GM18867 (cell line): Measurements from ENCODE around the gene MYPOP.

Experiments
- ATAC-seq: cut with Tn5 transposase; IDR thresholded peaks from one replicate; pipeline ENCODE4 v1.9.1; 2021; ENCODE audit warnings: mild to moderate bottlenecking, moderate library complexity; ENCODE audit not compliant: unreplicated experiment

MYPOP gene

DNA sequence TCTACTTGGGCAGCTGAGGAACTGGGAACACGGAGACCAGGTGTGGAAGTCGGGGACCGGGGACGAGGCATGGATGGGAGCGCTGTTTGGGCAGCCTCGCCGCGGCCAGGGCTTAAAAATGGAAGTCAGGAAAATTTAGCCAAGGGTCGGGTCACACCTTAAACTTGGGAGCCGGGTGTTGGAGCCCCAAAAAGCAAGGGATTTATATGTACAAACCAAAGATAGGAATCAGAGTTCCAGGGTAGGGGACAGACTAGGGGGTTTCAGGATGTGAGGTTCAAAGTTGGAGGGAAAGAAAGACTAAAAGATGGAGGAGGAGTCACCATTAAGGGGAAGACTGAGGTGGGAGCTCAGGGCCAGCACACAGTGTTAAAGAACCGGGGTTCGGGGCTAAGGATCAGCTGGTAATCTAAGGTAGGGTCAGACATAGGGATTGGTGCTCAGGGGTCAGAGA, 37.8 kb downstream of the MYPOP start:
- no peak for ATAC-seq

DNA sequence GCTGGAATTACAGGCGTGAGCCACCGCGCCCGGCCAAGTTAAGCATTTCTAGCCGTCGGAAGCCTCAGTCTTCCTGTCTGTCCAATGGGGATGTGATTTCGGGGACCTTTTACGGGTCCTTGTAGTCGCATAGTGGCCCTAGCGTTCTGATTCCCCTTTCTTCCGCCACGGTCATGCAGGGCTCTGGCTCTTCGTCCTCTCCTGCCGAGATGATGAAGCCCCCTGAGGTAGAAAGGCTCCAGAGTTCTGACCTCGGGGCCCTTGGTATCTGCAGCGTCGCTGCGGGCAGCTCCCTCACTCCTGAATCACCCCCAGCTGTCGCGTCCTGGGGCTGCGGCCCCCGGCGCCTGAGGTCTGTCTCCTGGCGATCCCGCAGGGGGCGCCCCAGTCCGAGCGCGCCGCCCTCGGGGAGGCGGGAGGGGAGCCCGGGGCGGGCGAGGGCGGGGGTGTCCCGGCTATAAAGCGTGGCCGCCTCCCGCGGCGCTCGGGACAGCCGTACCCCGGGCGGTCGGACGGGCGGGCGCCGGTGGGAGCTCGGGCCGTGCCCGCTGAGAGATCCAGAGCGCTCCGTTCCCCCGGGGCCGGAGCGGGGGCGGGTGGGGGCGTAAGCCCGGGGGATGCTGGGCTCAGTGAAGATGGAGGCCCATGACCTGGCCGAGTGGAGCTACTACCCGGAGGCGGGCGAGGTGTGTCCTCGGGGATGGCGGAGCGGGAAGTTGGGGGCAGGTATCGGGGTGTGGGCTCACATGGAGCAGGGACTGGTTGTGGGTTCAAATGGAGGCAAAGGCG, 38.4 kb downstream of the MYPOP start, which contains the start of gene FOXA3:
TSS of gene FOXA3 (plus strand) at position 487 of the 789 bp plus-strand sequence. CDS start at position 618, 131 bp downstream.
- no peak for ATAC-seq

DNA sequence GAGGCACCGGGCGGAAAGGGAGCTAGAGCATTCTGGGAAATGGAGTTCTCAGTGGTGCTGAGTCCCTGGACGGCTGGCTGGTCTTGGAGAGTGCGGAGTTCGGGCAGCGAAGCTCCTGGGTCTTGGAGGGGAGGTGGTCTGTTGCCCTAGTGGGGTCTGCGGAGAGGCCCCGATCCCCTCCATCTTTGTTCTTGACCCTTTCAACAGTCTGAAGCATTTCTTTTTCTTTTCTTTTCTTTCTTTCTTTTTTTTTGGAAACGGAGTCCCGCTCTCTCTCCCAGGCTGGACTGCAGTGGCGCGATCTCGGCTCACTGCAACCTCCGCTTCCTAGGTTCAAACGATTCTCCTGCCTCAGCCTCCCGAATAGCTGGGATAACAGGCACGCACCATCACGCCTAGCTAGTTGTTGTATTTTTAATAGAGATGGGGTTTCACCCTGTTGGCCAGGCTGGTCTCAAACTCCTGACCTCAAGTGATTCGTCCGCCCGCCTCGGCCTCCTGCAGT, 39.0 kb downstream of the MYPOP start:
- ATAC-seq: no peak

DNA sequence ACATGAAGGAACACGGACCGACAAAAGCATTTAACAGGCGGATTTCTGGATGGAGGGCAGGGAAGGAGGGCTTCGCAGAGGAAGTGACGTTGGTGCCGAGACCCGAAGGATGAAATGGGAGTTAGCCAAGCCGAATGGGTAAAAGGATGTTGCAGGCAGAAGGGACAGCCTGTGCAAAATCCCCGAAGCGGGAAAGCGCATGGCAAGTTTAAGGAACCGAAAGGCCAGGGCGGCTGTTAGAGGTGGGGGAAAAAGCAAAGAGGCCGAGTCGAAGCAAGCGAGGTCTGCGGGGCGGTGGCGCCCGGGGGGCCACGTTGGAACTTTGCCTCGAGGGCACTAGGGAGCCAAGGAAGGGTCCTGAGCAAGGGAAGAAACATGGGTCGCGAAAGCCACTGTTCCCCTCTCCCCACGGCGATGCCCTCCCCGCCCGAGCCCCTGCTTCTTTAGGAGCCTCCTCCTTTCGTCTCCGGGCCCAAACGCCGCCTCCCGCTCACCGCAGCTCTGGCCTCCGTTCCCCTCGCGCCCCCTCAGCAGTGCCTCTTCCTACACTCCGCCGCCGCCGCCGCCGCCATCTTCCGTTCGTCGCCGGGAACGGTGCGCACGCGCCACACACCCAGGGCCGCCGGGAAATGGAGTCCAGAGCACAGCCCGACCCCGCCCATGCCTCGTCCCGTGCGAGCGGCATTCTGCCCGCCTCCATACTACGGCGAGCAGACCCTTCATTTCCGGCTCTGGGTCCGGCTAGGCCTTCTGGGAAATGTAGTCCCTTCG, 39.7 kb downstream of the MYPOP start, which contains the start of gene SYMPK:
TSS of gene SYMPK (minus strand) at position 584 of the 771 bp plus-strand sequence. CDS start 8,652 bp downstream, outside the sequence.
- peak; percentile 90 for ATAC-seq

DNA sequence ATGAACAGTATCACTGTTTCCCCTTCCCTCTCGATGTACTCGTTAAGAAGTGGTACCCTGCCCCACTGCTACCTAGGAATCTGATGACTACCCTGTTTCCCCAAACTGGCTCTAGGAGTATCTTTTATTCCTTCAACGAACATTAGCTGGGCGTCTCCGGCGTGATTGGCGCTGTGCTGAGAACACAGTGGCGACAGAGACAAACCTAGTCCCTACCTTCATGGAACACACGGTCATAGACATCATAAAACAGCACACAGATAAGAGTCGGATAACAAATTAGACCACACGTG, 40.2 kb downstream of the MYPOP start:
- no peak for ATAC-seq

DNA sequence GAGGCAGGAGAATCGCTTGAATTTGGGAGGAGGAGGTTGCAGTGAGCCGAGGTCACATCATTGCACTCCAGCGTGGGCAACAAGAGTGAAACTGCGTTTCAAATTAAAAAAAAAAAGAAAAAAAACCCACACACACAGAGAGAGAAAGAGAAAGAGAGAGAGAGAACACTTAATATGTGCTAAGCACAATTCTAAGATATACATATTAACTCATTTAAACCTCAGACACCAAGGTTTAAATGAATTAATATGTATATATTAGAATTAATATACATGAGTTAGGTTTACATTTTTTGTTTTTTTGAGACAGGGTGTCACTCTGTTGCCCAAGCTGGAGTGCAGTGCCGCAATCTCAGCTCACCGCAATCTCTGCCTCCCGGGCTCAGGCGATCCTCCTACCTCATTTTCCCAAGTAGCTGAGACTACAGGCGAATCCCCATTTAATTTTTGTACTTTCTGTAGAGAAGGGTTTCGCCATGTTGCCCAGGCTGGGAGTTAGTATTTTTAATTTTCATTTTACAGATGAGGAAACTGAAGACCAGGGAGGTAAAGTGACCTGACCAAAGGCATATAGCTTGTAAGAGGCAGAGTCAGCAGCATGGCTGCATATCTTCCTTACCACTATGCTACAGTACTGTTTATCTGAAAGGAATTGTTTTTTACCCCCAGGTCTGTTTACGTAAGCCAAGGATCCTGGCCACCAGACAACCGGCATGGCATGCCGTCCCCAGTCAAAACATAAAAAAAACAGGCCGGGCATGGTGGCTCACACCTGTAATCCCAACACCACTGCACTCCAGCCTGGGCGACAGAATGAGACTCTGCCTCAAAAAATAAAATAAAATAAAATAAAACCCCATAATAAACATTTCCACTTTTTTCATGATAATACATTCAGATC, 41.8 kb downstream of the MYPOP start:
- no peak for ATAC-seq

DNA sequence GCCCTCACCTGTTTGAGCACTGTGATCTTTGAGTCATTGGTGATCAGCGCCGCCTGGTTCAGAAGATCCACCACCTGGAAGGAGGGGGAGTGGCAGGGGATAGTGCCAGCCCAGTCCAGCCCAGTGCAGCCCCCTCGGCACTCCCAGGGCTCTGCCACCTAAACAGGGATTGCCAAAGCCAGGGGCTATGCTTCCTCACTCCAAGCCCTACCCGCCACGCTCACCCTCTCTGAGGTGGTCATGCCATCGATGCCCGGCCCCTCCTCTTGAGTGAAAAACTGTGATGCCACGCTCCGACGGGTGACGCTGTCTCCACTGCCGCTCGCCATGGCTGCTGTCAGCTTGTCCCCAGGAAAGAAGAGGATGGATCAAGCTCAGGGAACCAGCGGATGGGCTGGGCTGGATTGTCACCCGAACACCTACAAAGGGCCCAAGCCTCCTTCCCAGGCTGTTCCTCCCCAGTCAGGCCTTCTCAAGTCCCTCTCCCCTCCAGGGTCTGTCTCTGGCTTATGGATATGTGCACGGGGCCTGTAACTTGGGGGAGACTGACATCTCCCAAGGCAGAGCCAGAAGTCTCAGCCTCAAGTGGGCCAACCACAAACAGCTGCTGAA, 48.1 kb downstream of the MYPOP start:
- no peak for ATAC-seq

DNA sequence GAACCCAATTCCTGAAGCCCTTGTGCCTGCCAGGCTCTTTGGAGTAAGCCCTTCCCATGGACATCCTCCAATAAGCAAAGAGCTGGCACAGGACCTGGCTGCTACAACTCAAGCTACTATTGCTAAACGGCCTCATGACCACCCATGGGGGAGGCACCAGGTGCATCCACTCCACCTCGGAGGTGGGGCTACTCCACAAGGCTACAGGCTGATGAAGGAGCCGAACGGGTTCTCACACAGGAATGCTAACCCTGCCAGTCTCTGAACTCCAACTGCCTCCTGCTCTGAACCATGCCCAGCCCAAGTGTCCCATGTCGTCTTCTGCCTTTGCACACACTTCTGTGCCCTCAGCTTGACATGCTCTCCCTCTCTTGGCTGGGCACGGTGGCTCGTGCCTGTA, 49.4 kb downstream of the MYPOP start:
- ATAC-seq: no peak

DNA sequence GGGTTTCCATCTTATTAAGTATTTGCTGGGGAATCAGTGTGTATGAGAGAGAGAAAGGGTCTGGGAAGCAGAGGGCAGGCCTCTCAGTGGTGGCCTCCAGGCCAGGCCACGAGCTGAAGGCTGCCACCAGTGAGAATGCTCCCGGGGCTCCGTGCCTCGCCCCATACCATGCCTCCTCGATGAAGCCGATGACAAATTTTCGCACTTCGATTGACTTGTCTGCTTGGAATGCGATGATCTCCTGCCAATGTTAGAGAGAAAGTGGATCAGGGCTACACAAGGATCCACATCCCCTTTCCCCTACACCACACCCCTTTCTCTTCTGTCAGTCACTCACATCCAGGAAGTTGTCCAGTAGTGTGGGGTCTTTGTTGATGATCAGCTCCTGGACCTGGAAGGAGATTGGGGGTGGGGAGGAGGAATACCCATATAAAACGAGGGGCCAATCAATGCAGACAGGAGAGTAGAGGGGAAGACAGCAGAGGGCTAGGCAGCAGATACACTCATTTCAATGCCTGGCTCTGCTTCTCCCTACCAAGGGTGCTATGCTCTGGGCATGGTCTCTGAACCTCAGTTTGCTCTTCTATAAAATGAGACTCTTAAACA, 50.2 kb downstream of the MYPOP start:
- ATAC-seq: no peak

DNA sequence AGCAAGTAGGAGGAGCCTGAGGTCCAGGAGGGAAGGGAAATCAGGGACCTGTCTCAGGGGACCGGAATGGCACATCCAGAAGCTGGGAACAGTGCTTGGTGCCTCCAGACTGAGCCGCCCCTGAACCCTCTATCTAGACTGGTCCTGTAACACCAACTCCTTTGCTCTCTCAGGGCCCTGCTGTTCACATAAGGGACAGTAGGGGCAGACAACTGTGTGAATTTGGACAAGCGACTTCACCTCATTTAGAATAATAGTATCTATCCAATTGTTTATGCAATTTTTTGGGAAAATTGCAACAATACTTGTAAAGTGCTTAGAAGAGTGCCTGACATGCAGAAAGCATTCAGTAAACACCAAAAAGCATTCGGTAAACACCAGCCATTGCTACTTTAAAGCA, 53.5 kb downstream of the MYPOP start:
- no peak for ATAC-seq

DNA sequence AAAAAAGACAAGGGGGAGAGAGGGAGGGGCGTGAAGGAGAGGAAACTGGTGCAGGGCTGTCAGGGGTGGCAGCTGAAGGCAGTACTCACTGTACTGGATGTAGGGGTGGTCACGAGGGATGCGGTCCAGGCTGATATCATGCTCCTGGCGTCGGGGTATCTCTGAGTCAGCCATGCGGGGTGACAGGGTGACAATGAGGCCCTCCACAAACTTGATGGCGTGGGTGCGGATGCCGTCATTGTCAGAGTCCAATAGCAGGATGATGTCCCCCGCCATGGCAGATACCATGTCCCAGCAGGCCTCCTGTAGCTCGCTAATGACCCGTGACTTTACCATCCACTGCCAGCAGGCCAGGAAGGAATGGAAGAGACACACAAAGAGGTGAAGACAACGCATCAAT, 54.8 kb downstream of the MYPOP start:
- ATAC-seq: no peak

DNA sequence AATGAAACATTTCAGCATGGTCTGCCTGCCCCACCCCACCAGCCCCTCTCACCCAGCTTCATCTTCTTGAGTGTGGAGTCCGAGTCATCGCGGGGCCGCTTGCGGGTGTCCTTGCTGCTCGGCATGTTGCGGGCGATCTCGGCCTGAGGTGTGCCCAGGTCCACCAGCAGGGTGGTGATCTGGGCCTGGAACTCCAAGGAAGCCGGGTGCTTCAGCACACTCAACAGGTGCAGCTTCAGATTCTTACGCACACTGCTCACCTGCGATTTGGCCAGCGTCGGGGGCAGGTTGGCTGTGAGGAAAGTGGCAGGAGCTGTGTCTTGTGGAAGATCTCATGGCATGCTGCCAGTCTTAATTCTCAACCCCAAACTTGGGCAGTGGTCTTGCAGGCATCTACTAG, 60.2 kb downstream of the MYPOP start:
- no peak for ATAC-seq
